GM12873 (cell line): ENCODE results near the gene RIC8A.

Experiments
- TF ChIP-seq, protein P1 (sequence below): IDR thresholded peaks from 2 replicates; pipeline ENCODE4 v1.5.1; 2012; ENCODE audit warnings: low read depth, mild to moderate bottlenecking, moderate library complexity, low read length, control low read depth; ENCODE audit not compliant: insufficient read depth; ENCODE audit errors: missing control alignments

RIC8A gene

DNA sequence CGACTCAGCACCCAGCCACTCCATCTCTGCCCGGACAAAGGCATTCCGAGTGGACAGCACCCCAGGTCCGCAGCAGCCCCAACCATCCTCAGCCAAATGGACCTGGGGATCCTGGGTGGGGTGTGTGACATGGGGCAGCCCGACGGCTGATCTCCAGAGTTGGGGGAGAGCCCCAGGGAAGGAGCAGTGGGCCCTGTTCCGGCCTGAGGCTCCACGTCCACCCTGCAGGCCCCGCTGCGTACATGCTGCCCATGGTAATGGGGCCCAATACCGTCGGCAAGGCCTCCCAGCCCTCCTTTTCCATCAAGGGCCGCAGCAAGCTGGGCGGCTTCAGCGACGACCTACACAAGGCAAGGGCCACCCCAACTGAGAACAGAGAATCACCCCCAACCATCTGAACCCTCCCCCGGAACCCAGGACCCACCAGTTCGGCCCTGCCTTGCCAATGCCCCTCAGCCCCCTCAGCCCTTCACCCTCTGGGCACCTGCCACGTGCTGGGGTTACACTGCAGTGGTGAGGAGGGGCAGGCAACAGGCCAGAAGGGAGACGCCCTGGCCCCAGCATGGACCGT is 9.2 kb upstream of the RIC8A start:
- TF ChIP-seq, protein P1, sequence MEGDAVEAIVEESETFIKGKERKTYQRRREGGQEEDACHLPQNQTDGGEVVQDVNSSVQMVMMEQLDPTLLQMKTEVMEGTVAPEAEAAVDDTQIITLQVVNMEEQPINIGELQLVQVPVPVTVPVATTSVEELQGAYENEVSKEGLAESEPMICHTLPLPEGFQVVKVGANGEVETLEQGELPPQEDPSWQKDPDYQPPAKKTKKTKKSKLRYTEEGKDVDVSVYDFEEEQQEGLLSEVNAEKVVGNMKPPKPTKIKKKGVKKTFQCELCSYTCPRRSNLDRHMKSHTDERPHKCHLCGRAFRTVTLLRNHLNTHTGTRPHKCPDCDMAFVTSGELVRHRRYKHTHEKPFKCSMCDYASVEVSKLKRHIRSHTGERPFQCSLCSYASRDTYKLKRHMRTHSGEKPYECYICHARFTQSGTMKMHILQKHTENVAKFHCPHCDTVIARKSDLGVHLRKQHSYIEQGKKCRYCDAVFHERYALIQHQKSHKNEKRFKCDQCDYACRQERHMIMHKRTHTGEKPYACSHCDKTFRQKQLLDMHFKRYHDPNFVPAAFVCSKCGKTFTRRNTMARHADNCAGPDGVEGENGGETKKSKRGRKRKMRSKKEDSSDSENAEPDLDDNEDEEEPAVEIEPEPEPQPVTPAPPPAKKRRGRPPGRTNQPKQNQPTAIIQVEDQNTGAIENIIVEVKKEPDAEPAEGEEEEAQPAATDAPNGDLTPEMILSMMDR: no peak

DNA sequence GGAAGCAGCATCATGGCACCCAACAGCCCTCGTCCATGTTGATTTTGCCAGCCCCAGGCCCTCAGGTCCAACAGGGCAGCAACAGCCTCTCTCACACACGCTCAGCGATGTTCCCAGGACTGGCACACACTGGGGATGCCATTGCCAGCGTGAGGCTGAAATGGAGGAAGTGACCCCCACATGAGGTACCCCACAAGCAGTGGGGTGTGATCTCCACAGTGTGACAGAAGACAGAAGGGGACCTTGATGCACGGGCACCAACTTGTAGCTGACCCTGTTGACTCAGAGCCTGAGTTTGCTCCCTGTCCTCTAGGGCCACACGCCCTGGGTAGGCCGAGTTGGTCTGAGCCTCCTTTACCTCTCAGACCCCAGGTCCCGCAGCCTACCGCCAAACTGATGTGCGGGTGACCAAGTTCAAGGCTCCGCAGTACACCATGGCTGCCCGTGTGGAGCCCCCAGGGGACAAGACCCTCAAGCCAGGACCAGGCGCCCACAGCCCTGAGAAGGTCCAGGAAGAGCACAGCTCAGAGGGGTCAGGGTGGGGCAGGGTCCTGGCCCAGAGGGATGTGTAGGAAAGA is 8.4 kb upstream of the RIC8A start:
- TF ChIP-seq, protein P1: no peak

DNA sequence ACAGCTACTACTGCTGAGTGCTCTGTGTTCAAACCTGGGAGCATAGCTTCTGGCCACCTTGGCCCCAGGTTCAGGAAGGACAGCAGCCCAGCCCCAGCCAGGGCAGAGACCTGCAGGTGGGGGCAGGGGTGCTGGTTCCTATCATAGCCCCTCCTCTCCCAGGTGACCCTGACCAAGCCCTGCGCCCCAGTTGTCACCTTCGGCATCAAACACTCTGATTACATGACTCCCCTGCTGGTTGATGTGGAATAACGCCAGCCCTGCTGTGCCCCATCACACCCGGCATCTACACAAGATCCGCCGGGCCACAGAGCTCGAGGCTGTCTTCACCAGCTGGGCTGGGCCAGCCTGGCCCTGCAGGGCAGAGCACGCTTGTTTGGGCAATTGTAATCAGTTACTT is 7.7 kb upstream of the RIC8A start:
- TF ChIP-seq, protein P1: no peak

DNA sequence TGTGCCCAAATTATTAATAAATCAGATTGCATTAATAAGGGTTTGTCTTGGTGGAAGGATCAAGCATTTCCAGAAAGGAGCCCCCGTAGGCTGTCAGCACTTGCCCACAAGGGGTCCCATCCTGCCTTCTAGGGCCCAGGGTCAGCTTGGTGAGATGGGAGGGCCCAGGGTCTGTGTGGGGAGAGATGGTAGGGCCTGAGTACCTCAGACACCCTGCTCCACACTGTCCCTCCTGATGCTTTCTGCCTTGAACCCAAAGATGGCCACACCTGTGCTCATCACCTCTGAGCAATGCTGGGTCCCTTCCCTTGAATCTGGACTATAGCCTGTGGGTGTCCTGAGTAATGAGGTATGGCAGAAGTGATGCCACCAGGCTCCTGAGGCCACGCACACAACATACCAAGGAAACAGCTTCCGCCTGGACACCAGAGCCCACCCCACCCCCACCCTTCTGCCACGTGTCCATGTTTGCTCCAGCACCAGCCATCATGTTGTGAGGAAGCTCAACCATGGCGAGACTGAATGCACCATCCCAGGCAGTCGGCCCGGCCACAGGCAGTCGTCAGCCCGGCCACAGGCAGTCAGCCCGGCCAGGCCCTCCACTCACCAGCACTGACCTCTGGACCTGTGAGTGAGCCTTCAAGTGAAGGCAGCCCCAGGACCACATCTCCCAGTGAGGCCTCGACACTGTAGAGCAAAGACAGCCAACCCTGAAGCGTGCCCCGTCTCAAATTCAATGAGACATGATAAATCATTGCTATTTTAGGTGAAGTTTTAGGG is 7.1 kb upstream of the RIC8A start:
- TF ChIP-seq, protein P1: no peak

DNA sequence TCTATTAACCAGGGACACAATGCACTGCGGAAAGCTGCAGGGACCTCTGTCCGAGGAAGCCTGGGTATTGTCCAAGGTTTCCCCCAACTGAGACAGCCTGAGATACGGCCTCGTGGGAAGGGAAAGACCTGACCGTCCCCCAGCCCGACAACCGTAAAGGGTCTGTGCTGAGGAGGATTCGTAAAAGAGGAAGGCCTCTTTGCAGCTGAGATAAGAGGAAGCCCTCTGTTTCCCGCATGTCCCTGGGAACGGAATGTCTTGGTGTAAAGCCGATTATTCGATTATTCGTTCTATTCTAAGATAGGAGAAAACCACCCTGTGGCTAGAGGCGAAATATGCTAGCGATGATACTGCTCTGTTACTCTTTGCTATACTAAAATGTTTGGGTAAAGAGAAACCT is 5.5 kb upstream of the RIC8A start:
- TF ChIP-seq, protein P1: no peak

DNA sequence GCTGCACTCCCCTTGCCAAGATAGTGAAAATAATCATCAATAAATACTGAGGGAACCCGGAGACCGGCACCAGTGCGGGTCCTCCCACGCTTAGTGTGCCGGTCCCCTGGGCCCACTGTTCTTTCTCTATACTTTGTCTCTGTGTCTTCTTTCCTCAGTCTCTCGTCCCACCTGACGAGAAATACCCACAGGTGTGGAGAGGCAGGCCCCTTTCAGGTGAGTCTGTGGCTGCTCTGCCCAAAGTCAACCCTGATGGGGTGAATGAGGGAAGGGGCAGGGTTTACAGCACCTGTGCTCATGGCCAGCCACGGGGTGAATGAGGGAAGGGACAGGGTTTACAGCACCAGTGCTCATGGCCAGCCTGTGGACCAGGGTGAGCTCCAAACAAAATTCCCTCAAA is 5.0 kb upstream of the RIC8A start:
- TF ChIP-seq, protein P1: no peak
